GM13976 (cell line): ENCODE results near the gene MBOAT1.

Experiments used
- DNase-seq: peaks from one replicate; pipeline ENCODE4 v3.0.0; 2012; ENCODE audit warnings: low spot score
- CTCF ChIP-seq: IDR thresholded peaks from 2 replicates; pipeline ENCODE4 v1.5.1; 2012; ENCODE audit warnings: borderline replicate concordance, mild to moderate bottlenecking; ENCODE audit not compliant: insufficient read depth; ENCODE audit errors: extremely low read depth, missing control alignments, control extremely low read depth
- in situ Hi-C: fragments of 300-500 bp; cut with MboI; formaldehyde crosslinking; loops from one replicate; pipeline ENCODE4 v1.12.0; 2022; ENCODE audit warnings: low sequenced_read_pairs, mixed read lengths, inconsistent platforms; ENCODE audit not compliant: unreplicated experiment

Gene MBOAT1

GRCh38 chr6:20178327-20178726 lies 33.9 kb downstream of the MBOAT1 start:
- TF ChIP-seq CTCF: no peak
- in situ Hi-C loops: no loop called here
- DNase-seq: no peak

- no peak for DNase-seq
- in situ Hi-C loops: no loop called here
- TF ChIP-seq CTCF: no peak
Observed at GRCh38 chr6:20175810-20176410, 36.4 kb downstream of the MBOAT1 start.

- TF ChIP-seq CTCF: no peak
- no peak for DNase-seq
- in situ Hi-C loops: no loop called here
Observed at GRCh38 chr6:20173833-20174792, 38.2 kb downstream of the MBOAT1 start.

GRCh38 chr6:20172842-20173456 lies 39.3 kb downstream of the MBOAT1 start:
- DNase-seq: no peak
- in situ Hi-C loops: no loop called here
- TF ChIP-seq CTCF: no peak

- DNase-seq: no peak
- no peak for TF ChIP-seq CTCF
- in situ Hi-C loops: no loop called here
Observed at GRCh38 chr6:20170455-20171148, 41.7 kb downstream of the MBOAT1 start.

- in situ Hi-C loops: no loop called here
- no peak for DNase-seq
- no peak for TF ChIP-seq CTCF
Observed at GRCh38 chr6:20169786-20170185, 42.5 kb downstream of the MBOAT1 start.
